HG03521 (cell line): Measurements from ENCODE around the gene OR51G2.
"Not testable (repeated sequence)": the region's sequence is repeated elsewhere in the genome, so short reads cannot be mapped to it uniquely, and the experiment has no call there.

Experiments
- ATAC-seq: cut with Tn5 transposase; IDR thresholded peaks from one replicate; pipeline ENCODE4 v1.9.1; 2021; ENCODE audit warnings: mild to moderate bottlenecking, moderate library complexity; ENCODE audit not compliant: unreplicated experiment

Gene OR51G2

GRCh38 chr11:4919250-4919649 lies at the start of gene OR51G2:
Gene OR51G2, minus strand, starts transcription at chr11:4919350. Its CDS starts 3,687 bp downstream, at chr11:4915663.
- ATAC-seq, result no peak

GRCh38 chr11:4962816-4963215 lies 43.7 kb upstream of the OR51G2 start:
- no peak for ATAC-seq

- no peak for ATAC-seq
Observed at GRCh38 chr11:4960877-4961276, 41.7 kb upstream of the OR51G2 start.

GRCh38 chr11:4957396-4957795 lies 38.2 kb upstream of the OR51G2 start:
- no peak for ATAC-seq

GRCh38 chr11:4955613-4956012 lies 36.5 kb upstream of the OR51G2 start, which contains the start of gene OR51A2:
Gene OR51A2, minus strand, starts transcription at chr11:4955713. Its CDS starts 0 bp downstream, at chr11:4955713.
- not testable (repeated sequence) for ATAC-seq

GRCh38 chr11:4947505-4947904 lies 28.4 kb upstream of the OR51G2 start, which contains the start of gene OR51A4:
Gene OR51A4, minus strand, starts transcription at chr11:4947605. Its CDS starts 505 bp downstream, at chr11:4947100.
- no peak for ATAC-seq

GRCh38 chr11:4936745-4937144 lies 17.6 kb upstream of the OR51G2 start:
- no peak for ATAC-seq

GRCh38 chr11:4932751-4933150 lies 13.6 kb upstream of the OR51G2 start:
- ATAC-seq, result no peak

- ATAC-seq, result no peak
Observed at GRCh38 chr11:4926608-4927007, 7.5 kb upstream of the OR51G2 start.

GRCh38 chr11:4924239-4924638 lies 5.1 kb upstream of the OR51G2 start, which contains the start of gene OR51G1:
Gene OR51G1, minus strand, starts transcription at chr11:4924339. Its CDS starts 0 bp downstream, at chr11:4924339.
- ATAC-seq, result no peak

- ATAC-seq, result no peak
Observed at GRCh38 chr11:4922304-4922703, 3.2 kb upstream of the OR51G2 start.

- no peak for ATAC-seq
Observed at GRCh38 chr11:4921796-4922195, 2.6 kb upstream of the OR51G2 start.

- ATAC-seq, result no peak
Observed at GRCh38 chr11:4916581-4916980, 2.6 kb downstream of the OR51G2 start.

GRCh38 chr11:4903484-4903883 lies 15.7 kb downstream of the OR51G2 start, which contains the start of gene OR51A7:
Gene OR51A7, plus strand, starts transcription at chr11:4903783. Its CDS starts 3,587 bp downstream, at chr11:4907370.
- no peak for ATAC-seq

GRCh38 chr11:4891996-4892640 lies 27.0 kb downstream of the OR51G2 start:
- no peak for ATAC-seq

GRCh38 chr11:4890279-4890678 lies 28.9 kb downstream of the OR51G2 start:
- ATAC-seq, result no peak

GRCh38 chr11:4887591-4887990 lies 31.6 kb downstream of the OR51G2 start:
- no peak for ATAC-seq

- ATAC-seq, result no peak
Observed at GRCh38 chr11:4886186-4886585, 33.0 kb downstream of the OR51G2 start.

- no peak for ATAC-seq
Observed at GRCh38 chr11:4884361-4884760, 34.8 kb downstream of the OR51G2 start.

- no peak for ATAC-seq
Observed at GRCh38 chr11:4882543-4882942, 36.6 kb downstream of the OR51G2 start.

GRCh38 chr11:4881860-4882500 lies 37.2 kb downstream of the OR51G2 start, which contains the start of gene OR51T1:
Gene OR51T1, plus strand, starts transcription at chr11:4881900. Its CDS starts 0 bp downstream, at chr11:4881900.
- ATAC-seq, result no peak

- ATAC-seq, result no peak
Observed at GRCh38 chr11:4881188-4881587, 38.0 kb downstream of the OR51G2 start.
